SU-DHL-6 (cell line): ENCODE results near the gene STOML1.

Experiments
- H2AFZ ChIP-seq: fragments of 200-600 bp; sonication (generic); 2 replicates; pipeline ENCODE4 v1.6.1; 2014; ENCODE audit warnings: low read depth, mild to moderate bottlenecking, moderate library complexity, mixed read lengths, antibody characterized with exemption, low read length; ENCODE audit not compliant: severe bottlenecking
- H3F3A ChIP-seq: fragments of 200-600 bp; shearing (Covaris generic); 2 replicates; pipeline ENCODE4 v1.6.0; 2016; ENCODE audit warnings: antibody characterized with exemption, mild to moderate bottlenecking; ENCODE audit not compliant: insufficient read depth
- H3K27ac ChIP-seq: fragments of 200-600 bp; sonication (generic); 2 replicates; pipeline ENCODE4 v1.5.1; 2016; ENCODE audit warnings: low read depth, mild to moderate bottlenecking, low read length, moderate library complexity, mixed read lengths
- H3K27me3 ChIP-seq: fragments of 200-600 bp; sonication (generic), shearing (Covaris generic); 2 replicates; pipeline ENCODE4 v1.6.0; 2014; ENCODE audit warnings: mild to moderate bottlenecking, low read length
- H3K36me3 ChIP-seq: fragments of 200-600 bp; sonication (generic); 2 replicates; pipeline ENCODE4 v1.6.1; 2014; ENCODE audit warnings: mild to moderate bottlenecking, low read length, mixed read lengths
- H3K4me2 ChIP-seq: fragments of 300-600, 200-600 bp; shearing (Covaris generic), sonication (generic); 2 replicates; pipeline ENCODE4 v1.6.0; 2014; ENCODE audit warnings: low read length, low read depth, mild to moderate bottlenecking; ENCODE audit not compliant: poor library complexity, severe bottlenecking
- H3K4me3 ChIP-seq: fragments of 200-600 bp; sonication (generic); 2 replicates; pipeline ENCODE4 v1.5.1; 2014; ENCODE audit warnings: antibody characterized with exemption, low read length, mild to moderate bottlenecking, mixed read lengths; ENCODE audit not compliant: insufficient read depth, poor library complexity, severe bottlenecking
- H3K79me2 ChIP-seq: fragments of 200-600 bp; sonication (generic); 2 replicates; pipeline ENCODE4 v1.6.1; 2014; ENCODE audit warnings: mild to moderate bottlenecking, low read length, moderate library complexity; ENCODE audit not compliant: insufficient read depth
- H3K9ac ChIP-seq: fragments of 200-600 bp; sonication (generic); 2 replicates; pipeline ENCODE4 v1.7.0; 2014; ENCODE audit warnings: mild to moderate bottlenecking, low read length
- H3K9me2 ChIP-seq: fragments of 200-600 bp; sonication (generic); replicated peaks from 2 replicates; pipeline ENCODE4 v1.6.1; 2014; ENCODE audit warnings: low read length; ENCODE audit not compliant: insufficient read depth
- H3K9me3 ChIP-seq: fragments of 200-600 bp; sonication (generic); 2 replicates; pipeline ENCODE4 v1.6.1; 2014; ENCODE audit warnings: low read length, mixed read lengths; ENCODE audit not compliant: insufficient read depth
- H4K20me1 ChIP-seq: fragments of 200-600 bp; sonication (generic); 2 replicates; pipeline ENCODE4 v1.6.1; 2014; ENCODE audit warnings: low read depth, mild to moderate bottlenecking, antibody characterized with exemption, low read length, moderate library complexity, mixed read lengths
- CTCF ChIP-seq: fragments of 200-600 bp; sonication (generic); IDR thresholded peaks from one replicate; pipeline ENCODE4 v1.5.1; 2017; ENCODE audit warnings: antibody characterized with exemption, mild to moderate bottlenecking, low read length, moderate library complexity; ENCODE audit not compliant: insufficient read depth, poor library complexity, severe bottlenecking
- EZH2phosphoT487 ChIP-seq: fragments of 200-600 bp; sonication (generic), shearing (Covaris generic); conservative IDR thresholded peaks from 2 replicates; pipeline ENCODE4 v1.6.1; 2018; ENCODE audit warnings: mild to moderate bottlenecking, antibody characterized with exemption, low read length, moderate library complexity, mixed read lengths

The STOML1 gene

DNA sequence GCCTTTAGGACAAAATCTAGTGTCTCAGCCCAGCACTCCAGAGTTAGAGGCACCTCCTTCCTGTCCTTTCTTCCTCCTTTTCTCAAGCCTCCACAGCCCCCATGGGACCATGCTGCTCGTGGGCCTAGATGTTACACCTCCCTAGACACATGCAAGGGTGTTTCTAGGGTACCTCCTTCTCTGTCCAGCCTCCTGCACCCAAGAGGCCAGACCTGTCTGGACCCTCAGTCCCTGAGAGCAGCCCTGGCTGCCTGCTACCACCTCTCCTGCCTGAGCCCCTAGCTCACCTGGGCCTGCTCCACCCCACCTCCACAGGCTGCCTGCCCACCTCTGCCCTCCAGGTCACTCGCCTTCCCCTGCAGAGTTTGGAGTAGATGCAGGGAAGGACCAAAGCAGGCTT lies 60.7 kb downstream of the STOML1 start:
- Histone ChIP-seq H2AFZ (no peak overlapping the region), H3K4me3 (no peak overlapping the region), H3K79me2 (no peaks in the 10 kb centered on the region), H3K9me2 (no peaks in the 10 kb centered on the region), H3K4me2 (no peak overlapping the region), H4K20me1 (no peaks in the 10 kb centered on the region), H3F3A (no peaks in the 10 kb centered on the region), H3K36me3 (no peaks in the 10 kb centered on the region), H3K27me3 (no peaks in the 10 kb centered on the region; the same call in 1 of the 2 replicates), H3K27ac (no peak overlapping the region), H3K9ac (no peak overlapping the region), H3K9me3 (no peaks in the 10 kb centered on the region)
- no peak for TF ChIP-seq CTCF
- no peak for TF ChIP-seq EZH2phosphoT487

DNA sequence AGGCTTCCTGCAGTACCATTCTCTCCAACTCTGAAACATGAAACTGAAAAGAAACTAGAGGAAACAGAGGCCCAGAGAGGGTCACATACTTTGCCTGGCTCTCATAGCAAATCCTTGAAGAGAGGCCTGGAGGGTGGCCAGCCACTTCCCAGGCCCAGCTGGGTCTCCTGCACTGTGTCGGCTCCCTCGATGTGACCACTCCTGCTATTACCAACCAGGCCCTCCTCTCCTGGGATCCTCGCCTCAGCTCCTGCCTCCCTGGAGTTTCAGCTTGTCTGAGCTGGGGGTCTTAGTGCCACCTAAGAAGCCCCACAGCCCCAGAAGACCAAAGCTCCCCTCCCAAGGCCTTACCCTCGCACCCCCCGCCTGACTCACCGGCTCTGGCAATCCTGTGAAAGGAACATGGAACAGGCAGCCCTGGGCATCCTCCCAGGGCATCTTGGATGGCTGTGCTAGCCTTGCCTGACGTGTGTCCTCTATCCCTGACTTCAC lies 61.3 kb downstream of the STOML1 start:
- H3K27me3 ChIP-seq: no peaks in the 10 kb centered on the region
- no peak for TF ChIP-seq EZH2phosphoT487
- H3K36me3 ChIP-seq: no peaks in the 10 kb centered on the region
- no peaks in the 10 kb centered on the region for H4K20me1 ChIP-seq
- H3K9ac ChIP-seq: no peak overlapping the region
- no peaks in the 10 kb centered on the region for H3K9me3 ChIP-seq
- no peak overlapping the region for H2AFZ ChIP-seq
- H3K9me2 ChIP-seq: no peaks in the 10 kb centered on the region
- H3K27ac ChIP-seq: no peak overlapping the region
- H3F3A ChIP-seq: no peaks in the 10 kb centered on the region
- H3K79me2 ChIP-seq: no peaks in the 10 kb centered on the region
- no peak overlapping the region for H3K4me2 ChIP-seq
- no peak overlapping the region for H3K4me3 ChIP-seq

DNA sequence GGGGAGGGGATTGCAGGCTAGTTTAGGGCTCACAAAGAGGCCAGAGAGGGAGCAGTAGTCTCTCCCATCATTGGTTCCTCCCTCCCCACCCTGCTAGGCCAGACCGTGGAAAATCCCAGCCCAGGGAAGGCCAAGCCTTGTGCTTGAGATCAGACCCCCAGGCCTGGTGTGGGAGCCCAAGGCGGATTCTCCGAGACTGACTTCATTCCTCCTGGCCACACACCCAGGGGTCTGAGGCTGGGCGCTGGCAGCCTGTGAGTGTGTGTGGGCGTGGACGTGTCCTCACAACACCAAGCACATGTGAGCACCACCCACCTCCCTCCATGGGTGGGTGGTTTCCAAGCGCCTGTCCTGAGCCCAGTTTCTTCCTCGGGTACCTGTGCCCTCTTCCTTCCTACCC lies 61.7 kb downstream of the STOML1 start:
- H3K36me3 ChIP-seq: no peaks in the 10 kb centered on the region
- H3K79me2 ChIP-seq: no peaks in the 10 kb centered on the region
- no peak overlapping the region for H3K4me3 ChIP-seq
- no peak overlapping the region for H3K27ac ChIP-seq
- H3K27me3 ChIP-seq: no peaks in the 10 kb centered on the region
- no peaks in the 10 kb centered on the region for H3K9me2 ChIP-seq
- TF ChIP-seq EZH2phosphoT487: no peak
- no peak for TF ChIP-seq CTCF
- H3F3A ChIP-seq: no peaks in the 10 kb centered on the region
- H3K4me2 ChIP-seq: no peak overlapping the region
- no peaks in the 10 kb centered on the region for H4K20me1 ChIP-seq
- no peak overlapping the region for H2AFZ ChIP-seq
- no peak overlapping the region for H3K9ac ChIP-seq
- H3K9me3 ChIP-seq: no peaks in the 10 kb centered on the region

- Histone ChIP-seq H3K4me2 (no peak overlapping the region), H3K4me3 (no peak overlapping the region), H3K27ac (no peak overlapping the region), H3K27me3 (no peaks in the 10 kb centered on the region), H3K9me2 (no peaks in the 10 kb centered on the region), H4K20me1 (no peaks in the 10 kb centered on the region), H3K9ac (no peak overlapping the region), H3F3A (no peaks in the 10 kb centered on the region), H2AFZ (no peak overlapping the region), H3K79me2 (no peaks in the 10 kb centered on the region), H3K36me3 (no peaks in the 10 kb centered on the region), H3K9me3 (no peaks in the 10 kb centered on the region)
- no peak for TF ChIP-seq CTCF
- TF ChIP-seq EZH2phosphoT487: no peak
Observed at GRCh38 chr15:73928971-73929627, 63.0 kb downstream of the STOML1 start.
